Measurements from ENCODE around the gene MPRIP. TPM values are rescaled to one million over a fixed set of nuclear protein-coding genes. Genes with fewer than 3 reads are reported as not detected.
A peak's percentile ranks its signal among the peaks of the same experiment; 100 is the strongest.

The MPRIP gene
- total RNA-seq, 1 donor from 2014 or later: 224 TPM

DNA sequence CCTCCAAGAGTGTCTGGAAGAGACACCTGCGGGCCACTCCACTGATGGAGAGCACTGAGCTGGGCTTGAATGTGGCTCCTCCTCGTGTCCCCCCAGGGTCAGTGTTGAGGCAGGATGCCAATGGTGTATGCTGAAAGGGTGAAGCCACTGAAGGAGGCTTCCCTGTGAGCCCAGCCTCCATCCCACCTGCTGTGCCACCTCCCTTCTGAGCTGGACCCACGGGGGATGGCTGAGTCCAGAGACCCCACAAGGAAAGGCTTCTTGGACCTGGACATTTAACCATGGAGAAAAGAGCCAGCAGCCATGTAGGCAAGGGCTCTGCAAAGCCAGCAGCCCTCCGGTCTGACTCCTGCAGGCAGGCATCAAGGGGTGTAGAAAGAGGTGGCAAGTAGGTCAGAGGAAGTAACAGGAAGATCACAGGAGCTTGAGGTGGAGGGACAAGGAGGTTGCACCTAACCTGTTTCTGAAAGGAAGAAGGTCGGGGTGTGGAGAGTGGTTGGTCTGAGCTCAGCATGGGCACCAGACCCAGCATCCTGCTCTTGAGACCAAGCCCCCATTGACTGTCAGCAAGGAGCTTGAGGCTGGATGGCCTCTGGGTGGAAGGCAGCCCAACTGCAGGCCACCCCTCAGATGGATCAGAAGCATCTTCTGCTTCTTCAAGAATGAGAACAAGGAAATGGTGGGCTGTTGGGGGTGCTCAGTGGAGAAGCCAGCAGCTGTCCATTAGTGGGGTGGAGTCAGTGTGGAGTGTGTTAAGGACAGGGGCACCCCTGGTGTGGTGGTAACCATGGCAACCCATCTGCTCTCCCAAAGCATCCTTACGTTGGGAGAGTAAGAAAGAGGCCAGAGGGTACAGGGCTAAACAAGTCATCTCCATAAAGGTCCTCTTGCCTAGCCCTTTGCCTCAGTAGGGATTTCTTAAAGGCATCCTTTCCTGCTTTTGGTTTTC is 83.2 kb downstream of the MPRIP start:
- peak overlapping the region; percentile 61 for H3K27ac Mint-ChIP-seq
- TF ChIP-seq, protein P1, sequence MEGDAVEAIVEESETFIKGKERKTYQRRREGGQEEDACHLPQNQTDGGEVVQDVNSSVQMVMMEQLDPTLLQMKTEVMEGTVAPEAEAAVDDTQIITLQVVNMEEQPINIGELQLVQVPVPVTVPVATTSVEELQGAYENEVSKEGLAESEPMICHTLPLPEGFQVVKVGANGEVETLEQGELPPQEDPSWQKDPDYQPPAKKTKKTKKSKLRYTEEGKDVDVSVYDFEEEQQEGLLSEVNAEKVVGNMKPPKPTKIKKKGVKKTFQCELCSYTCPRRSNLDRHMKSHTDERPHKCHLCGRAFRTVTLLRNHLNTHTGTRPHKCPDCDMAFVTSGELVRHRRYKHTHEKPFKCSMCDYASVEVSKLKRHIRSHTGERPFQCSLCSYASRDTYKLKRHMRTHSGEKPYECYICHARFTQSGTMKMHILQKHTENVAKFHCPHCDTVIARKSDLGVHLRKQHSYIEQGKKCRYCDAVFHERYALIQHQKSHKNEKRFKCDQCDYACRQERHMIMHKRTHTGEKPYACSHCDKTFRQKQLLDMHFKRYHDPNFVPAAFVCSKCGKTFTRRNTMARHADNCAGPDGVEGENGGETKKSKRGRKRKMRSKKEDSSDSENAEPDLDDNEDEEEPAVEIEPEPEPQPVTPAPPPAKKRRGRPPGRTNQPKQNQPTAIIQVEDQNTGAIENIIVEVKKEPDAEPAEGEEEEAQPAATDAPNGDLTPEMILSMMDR (IDR thresholded peaks at IDR 0.05; ENCODE audit: unreplicated experiment): no peak
- H3K27me3 Mint-ChIP-seq (ENCODE audit: low read depth): no peaks in the 10 kb centered on the region
- no peak for DNase-seq (ENCODE audit: low spot score in 2 of 2, unreplicated experiment in 2 of 2)
- H3K4me1 Mint-ChIP-seq: peaks cover 1% of the 10 kb centered on the region
- H3K36me3 Mint-ChIP-seq: peaks cover 5% of the 10 kb centered on the region
- no peak overlapping the region for H3K4me3 Mint-ChIP-seq
- no peaks in the 10 kb centered on the region for H3K9me3 Mint-ChIP-seq

DNA sequence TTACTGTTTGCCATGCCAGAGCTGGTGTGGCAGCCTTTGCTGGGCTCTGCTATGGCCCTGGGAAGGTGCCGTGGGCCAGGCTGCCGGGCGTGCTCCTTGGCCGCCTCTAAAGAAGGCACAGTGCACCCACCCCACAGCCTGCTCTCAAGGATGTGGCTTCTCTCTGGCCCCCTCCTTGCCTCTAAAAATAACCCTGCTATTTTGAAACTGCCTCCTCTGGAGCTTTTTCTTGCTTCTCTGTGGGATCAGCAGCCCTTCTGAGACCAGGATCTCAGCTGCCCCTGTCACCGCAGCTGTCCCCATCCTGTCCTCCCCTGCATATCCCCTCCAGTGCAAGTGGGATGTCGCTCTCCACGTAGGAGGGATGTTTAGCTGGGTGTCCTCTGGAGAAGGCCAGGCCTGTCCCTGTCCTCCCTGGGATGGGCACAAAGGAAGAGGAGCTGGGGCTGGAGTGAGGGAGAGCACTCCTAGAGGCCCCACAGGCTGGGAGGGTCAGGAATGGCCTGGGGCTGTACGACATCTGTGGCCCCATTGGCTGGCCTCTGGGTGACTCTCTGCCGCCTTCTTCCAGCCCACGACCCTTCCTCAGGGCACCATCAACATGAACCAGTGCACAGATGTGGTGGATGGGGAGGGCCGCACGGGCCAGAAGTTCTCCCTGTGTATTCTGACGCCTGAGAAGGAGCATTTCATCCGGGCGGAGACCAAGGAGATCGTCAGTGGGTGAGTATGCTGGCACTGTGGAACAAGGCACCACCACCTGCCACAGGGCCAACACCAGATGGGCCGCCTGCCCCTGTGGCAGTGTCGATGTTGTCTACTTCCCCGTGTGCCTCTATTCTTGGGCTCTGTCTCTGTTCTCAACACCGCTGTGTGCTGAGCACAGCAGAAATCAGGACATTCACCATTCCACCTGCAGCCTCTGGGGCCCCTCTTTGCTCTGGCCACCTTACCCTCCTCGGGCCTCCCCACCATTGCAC is 84.2 kb downstream of the MPRIP start:
- Mint-ChIP-seq H3K4me1 (no peaks in the 10 kb centered on the region), H3K36me3 (peaks cover 5% of the 10 kb centered on the region), H3K27me3 (ENCODE audit: low read depth) (no peaks in the 10 kb centered on the region), H3K4me3 (no peak overlapping the region), H3K9me3 (no peaks in the 10 kb centered on the region), H3K27ac (no peak overlapping the region)
- TF ChIP-seq, protein P1 (IDR thresholded peaks at IDR 0.05; ENCODE audit: unreplicated experiment): no peak
- no peak for DNase-seq (ENCODE audit: low spot score in 2 of 2, unreplicated experiment in 2 of 2)

DNA sequence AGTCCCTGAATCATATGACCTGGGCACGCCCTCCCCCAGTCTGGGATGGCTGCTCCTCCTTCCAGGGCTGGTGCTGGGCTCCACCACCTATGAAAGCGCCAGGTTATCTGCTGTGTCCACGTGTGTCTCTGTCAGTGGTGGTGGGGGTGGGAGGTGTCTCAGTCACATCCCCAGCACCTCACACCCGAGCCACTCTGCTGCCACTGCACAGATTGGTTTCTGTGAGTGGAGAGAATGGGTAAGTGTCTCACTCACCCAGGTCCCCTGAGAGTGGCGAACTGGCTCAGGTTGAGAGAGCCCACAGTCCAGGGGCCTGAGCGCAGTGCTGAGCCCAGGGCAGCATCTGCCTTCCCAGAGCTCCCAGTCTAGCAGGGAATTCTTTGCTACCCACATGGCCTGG is 84.9 kb downstream of the MPRIP start:
- Mint-ChIP-seq H3K27me3 (ENCODE audit: low read depth) (no peaks in the 10 kb centered on the region), H3K4me1 (no peaks in the 10 kb centered on the region), H3K27ac (no peak overlapping the region), H3K4me3 (no peak overlapping the region), H3K36me3 (peaks cover 5% of the 10 kb centered on the region), H3K9me3 (no peaks in the 10 kb centered on the region)
- DNase-seq (ENCODE audit: low spot score in 2 of 2, unreplicated experiment in 2 of 2): no peak
- TF ChIP-seq, protein P1 (IDR thresholded peaks at IDR 0.05; ENCODE audit: unreplicated experiment): no peak

DNA sequence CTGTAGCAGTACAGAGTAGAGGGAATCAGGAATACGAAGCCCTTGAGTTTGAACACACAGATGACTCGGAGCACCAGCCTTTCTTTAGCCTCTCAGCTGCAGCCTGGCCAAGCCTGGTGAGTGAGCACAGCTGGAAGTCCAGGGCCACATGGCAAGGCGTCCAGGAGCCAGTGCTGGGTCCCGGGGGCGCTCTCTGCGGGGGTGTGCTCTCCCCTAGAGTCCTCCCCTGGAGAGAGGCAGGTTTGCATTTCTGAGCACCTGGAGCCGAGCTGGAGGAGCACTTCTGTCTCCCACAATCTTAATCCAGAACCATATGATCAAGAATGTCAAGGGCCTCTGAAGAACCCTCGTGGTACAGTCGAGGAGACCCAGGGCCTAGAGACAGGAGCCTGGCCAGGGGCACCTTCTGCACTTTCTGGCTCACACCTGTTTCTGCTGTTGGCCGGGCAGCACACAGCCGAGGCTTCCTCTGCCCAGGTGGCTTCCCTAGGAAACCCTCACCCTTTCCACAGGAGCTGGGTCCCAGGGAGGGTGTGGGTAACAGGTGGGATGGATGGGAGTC is 85.6 kb downstream of the MPRIP start:
- Mint-ChIP-seq H3K36me3 (peaks cover 5% of the 10 kb centered on the region), H3K27me3 (ENCODE audit: low read depth) (no peaks in the 10 kb centered on the region), H3K9me3 (no peaks in the 10 kb centered on the region), H3K4me1 (no peaks in the 10 kb centered on the region), H3K27ac (no peak overlapping the region), H3K4me3 (no peak overlapping the region)
- DNase-seq (ENCODE audit: low spot score in 2 of 2, unreplicated experiment in 2 of 2): no peak
- TF ChIP-seq, protein P1 (IDR thresholded peaks at IDR 0.05; ENCODE audit: unreplicated experiment): no peak

DNA sequence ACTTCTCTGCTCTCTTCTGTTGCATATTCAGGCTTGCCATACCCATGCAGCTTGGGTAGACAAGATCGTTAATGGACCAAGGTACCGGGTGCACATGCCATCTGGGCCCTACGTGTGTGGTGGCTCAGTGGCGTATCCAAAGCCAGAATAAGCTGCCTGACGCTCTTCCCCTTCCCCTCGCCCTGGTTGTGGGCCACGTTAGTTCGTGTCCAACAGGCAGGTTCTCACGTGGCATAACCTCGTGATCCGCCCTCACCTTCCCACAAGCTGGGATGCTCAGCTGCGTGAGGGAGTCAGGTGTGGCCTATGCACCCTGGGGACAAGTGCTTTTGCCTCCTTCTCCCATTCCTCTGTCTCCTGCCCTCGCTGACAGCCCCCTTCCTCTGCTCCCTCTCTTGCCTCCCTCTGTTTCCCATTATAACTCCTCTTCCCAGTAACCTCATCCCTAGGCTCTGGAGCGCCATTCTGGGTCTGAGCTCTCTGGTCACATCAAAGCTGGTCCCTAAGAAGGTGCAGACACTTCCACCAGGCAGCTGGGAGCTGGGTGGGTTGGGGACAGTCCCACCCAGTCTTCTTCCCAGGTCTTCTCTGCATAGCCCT is 86.3 kb downstream of the MPRIP start:
- Mint-ChIP-seq H3K27me3 (ENCODE audit: low read depth) (no peaks in the 10 kb centered on the region), H3K36me3 (peaks cover 5% of the 10 kb centered on the region), H3K4me1 (no peaks in the 10 kb centered on the region), H3K9me3 (no peaks in the 10 kb centered on the region), H3K27ac (no peak overlapping the region), H3K4me3 (no peak overlapping the region)
- TF ChIP-seq, protein P1 (IDR thresholded peaks at IDR 0.05; ENCODE audit: unreplicated experiment): no peak
- DNase-seq (ENCODE audit: low spot score in 2 of 2, unreplicated experiment in 2 of 2): no peak

Measured in mesothelial cell of epicardium (in vitro differentiated cells).